ENCODE measurements around the gene NNMT. TPM values are rescaled to one million over a fixed set of nuclear protein-coding genes. Genes with fewer than 3 reads are reported as not detected.

NNMT gene
- total and polyA plus RNA-seq, 2 donors (not counting 1 experiment from before 2014, with no cell fraction given) = not detected

- H3K4me1 ChIP-seq (ENCODE audit: control insufficient read depth in 2 of 2, insufficient read depth in 2 of 2, low read length in 2 of 2) = no peaks in the 10 kb centered on the region
- 67% methylated on average over 1 of the region's 1 CpG for WGBS (ENCODE audit: insufficient coverage)
- H3K9me3 ChIP-seq (ENCODE audit: control extremely low read depth in 1 of 3, control insufficient read depth in 2 of 3, insufficient read depth in 1 of 3, low read length in 2 of 3) = no peaks in the 10 kb centered on the region
- no peak overlapping the region for H3K4me2 ChIP-seq (replicated peaks; ENCODE audit: low read depth, low read length, poor library complexity, severe bottlenecking)
- no peak overlapping the region for H3K27ac ChIP-seq (ENCODE audit: low read length in 2 of 2)
- no peak for TF ChIP-seq CTCF (IDR thresholded peaks at IDR 0.05)
- no peak for TF ChIP-seq EZH2 (IDR thresholded peaks at IDR 0.05; ENCODE audit: borderline replicate concordance, insufficient read depth, low read depth, low read length, poor library complexity, severe bottlenecking)
- no peak overlapping the region for H3K4me3 Mint-ChIP-seq
- H3K4me3 ChIP-seq (ENCODE audit: control extremely low read depth in 1 of 5, extremely low read depth in 1 of 5, insufficient read depth in 1 of 5, low read depth in 2 of 5, low read length in 4 of 5) = no peak overlapping the region
- H3K79me2 ChIP-seq (ENCODE audit: control insufficient read depth, insufficient read depth, low read length) = no peaks in the 10 kb centered on the region
- H3K36me3 ChIP-seq (replicated peaks in 1 of 2; ENCODE audit: control extremely low read depth in 1 of 2, control insufficient read depth in 1 of 2, extremely low read depth in 1 of 2, insufficient read depth in 2 of 2, low read length in 1 of 2) = no peaks in the 10 kb centered on the region
- no peak overlapping the region for H3K9ac ChIP-seq (ENCODE audit: low read length)
- ChIA-PET CTCF (interaction anchor here (0.9 kb wide), 1 partner anchor 43 kb away, joined by 3 read pairs; no protein-coding TSS in a partner anchor), POLR2A (no interaction called here)
- ATAC-seq (ENCODE audit: low read depth) (no peak), DNase-seq (no peak)
- intact Hi-C loops (cut with micrococcal nuclease) = no loop called here
- H3K9me3 Mint-ChIP-seq (ENCODE audit: insufficient read depth) = peaks cover 6% of the 10 kb centered on the region
- H3K27me3 ChIP-seq (replicated peaks in 1 of 4; ENCODE audit: control extremely low read depth in 1 of 4, control insufficient read depth in 3 of 4, insufficient read depth in 4 of 4, low read length in 3 of 4) = peaks cover 0 to 15% (median 4%) of the 10 kb centered on the region in 4 experiments
- H3K4me1 Mint-ChIP-seq = no peaks in the 10 kb centered on the region
- H4K20me1 ChIP-seq (ENCODE audit: control insufficient read depth, insufficient read depth, low read length, poor library complexity, severe bottlenecking) = no peaks in the 10 kb centered on the region
- H3K27ac Mint-ChIP-seq = no peak overlapping the region
- peaks cover 49% of the 10 kb centered on the region for H3K27me3 Mint-ChIP-seq
- no peak overlapping the region for H2AFZ ChIP-seq (ENCODE audit: insufficient read depth, low read depth, low read length, poor library complexity, severe bottlenecking)
Measured at GRCh38 chr11:114304969-114305368, 8.8 kb downstream of the NNMT start.

GRCh38 chr11:114307524-114308203 lies 11.5 kb downstream of the NNMT start:
- peaks cover 52% of the 10 kb centered on the region for H3K27me3 Mint-ChIP-seq
- ChIA-PET CTCF (no interaction called here), POLR2A (no interaction called here)
- no peaks in the 10 kb centered on the region for H3K9me3 Mint-ChIP-seq (ENCODE audit: insufficient read depth)
- peaks cover 0 to 3% (median 0%) of the 10 kb centered on the region in 3 donors for H3K9me3 ChIP-seq (ENCODE audit: control extremely low read depth in 1 of 3, control insufficient read depth in 2 of 3, insufficient read depth in 1 of 3, low read length in 2 of 3)
- H3K27ac Mint-ChIP-seq = no peak overlapping the region
- 25% methylated on average over 7 of the region's 9 CpGs for WGBS (ENCODE audit: insufficient coverage)
- H4K20me1 ChIP-seq (ENCODE audit: control insufficient read depth, insufficient read depth, low read length, poor library complexity, severe bottlenecking) = no peaks in the 10 kb centered on the region
- H3K27ac ChIP-seq (ENCODE audit: low read length in 2 of 2) = no peak overlapping the region
- no peaks in the 10 kb centered on the region for H3K79me2 ChIP-seq (ENCODE audit: control insufficient read depth, insufficient read depth, low read length)
- TF ChIP-seq EZH2 (IDR thresholded peaks at IDR 0.05; ENCODE audit: borderline replicate concordance, insufficient read depth, low read depth, low read length, poor library complexity, severe bottlenecking) (no peak), CTCF (IDR thresholded peaks at IDR 0.05) (no peak)
- DNase-seq = no peak
- H3K9ac ChIP-seq (ENCODE audit: low read length) = no peak overlapping the region
- no peak overlapping the region for H3K4me3 Mint-ChIP-seq
- ATAC-seq (ENCODE audit: low read depth) = no peak
- no peak overlapping the region for H2AFZ ChIP-seq (ENCODE audit: insufficient read depth, low read depth, low read length, poor library complexity, severe bottlenecking)
- H3K27me3 ChIP-seq (replicated peaks in 1 of 4; ENCODE audit: control extremely low read depth in 1 of 4, control insufficient read depth in 3 of 4, insufficient read depth in 4 of 4, low read length in 3 of 4) = peaks cover 0 to 22% (median 4%) of the 10 kb centered on the region in 4 experiments
- H3K4me2 ChIP-seq (replicated peaks; ENCODE audit: low read depth, low read length, poor library complexity, severe bottlenecking) = no peak overlapping the region
- no peak overlapping the region for H3K4me3 ChIP-seq (ENCODE audit: control extremely low read depth in 1 of 5, extremely low read depth in 1 of 5, insufficient read depth in 1 of 5, low read depth in 2 of 5, low read length in 4 of 5)
- H3K4me1 ChIP-seq (ENCODE audit: control insufficient read depth in 2 of 2, insufficient read depth in 2 of 2, low read length in 2 of 2) = no peaks in the 10 kb centered on the region
- H3K36me3 ChIP-seq (replicated peaks in 1 of 2; ENCODE audit: control extremely low read depth in 1 of 2, control insufficient read depth in 1 of 2, extremely low read depth in 1 of 2, insufficient read depth in 2 of 2, low read length in 1 of 2) = no peaks in the 10 kb centered on the region
- H3K4me1 Mint-ChIP-seq = no peaks in the 10 kb centered on the region
- intact Hi-C loops (cut with micrococcal nuclease) = no loop called here

All from B cell (primary cell).